WTC11 (cell line): ENCODE measurements around the gene NCF4.

Experiments
- CTCF ChIP-seq: fragments of 200-600 bp; IDR thresholded peaks from 2 replicates; pipeline ENCODE4 v1.8.0; 2022; ENCODE audit warnings: antibody characterized with exemption
- E2F5 ChIP-seq: sonication (generic); formaldehyde crosslinking; IDR thresholded peaks from 2 replicates; pipeline ENCODE4 v1.8.1; 2022; ENCODE audit warnings: mild to moderate bottlenecking, moderate library complexity, missing genetic modification reagents
- EMX1 ChIP-seq: fragments of 250-450 bp; sonication (Bioruptor Pico); IDR thresholded peaks from 2 replicates; pipeline ENCODE4 v1.8.0; 2021; ENCODE audit warnings: mild to moderate bottlenecking
- ESRRA ChIP-seq: sonication (generic); formaldehyde crosslinking; IDR thresholded peaks from 2 replicates; pipeline ENCODE4 v1.8.1; 2022; ENCODE audit warnings: mild to moderate bottlenecking, missing genetic modification reagents, borderline replicate concordance
- FOXP1 ChIP-seq: sonication (generic); formaldehyde crosslinking; IDR thresholded peaks from 2 replicates; pipeline ENCODE4 v1.8.0; 2022; ENCODE audit warnings: missing genetic modification reagents, mild to moderate bottlenecking, moderate library complexity, borderline replicate concordance
- IRF2 ChIP-seq: sonication (generic); formaldehyde crosslinking; IDR thresholded peaks from 2 replicates; pipeline ENCODE4 v1.8.0; 2022; ENCODE audit warnings: low read depth, missing genetic modification reagents, borderline replicate concordance
- MAX ChIP-seq: sonication (generic); formaldehyde crosslinking; IDR thresholded peaks from 2 replicates; pipeline ENCODE4 v1.8.0; 2022; ENCODE audit warnings: mild to moderate bottlenecking, missing genetic modification reagents
- NR2C2 ChIP-seq: sonication (generic); formaldehyde crosslinking; IDR thresholded peaks from 2 replicates; pipeline ENCODE4 v1.8.0; 2022; ENCODE audit warnings: mild to moderate bottlenecking, missing genetic modification reagents
- NR3C1 ChIP-seq: sonication (generic); formaldehyde crosslinking; conservative IDR thresholded peaks from 2 replicates; pipeline ENCODE4 v1.8.1; 2023; ENCODE audit warnings: low read depth, mild to moderate bottlenecking, missing genetic modification reagents
- SP1 ChIP-seq: sonication (generic); formaldehyde crosslinking; conservative IDR thresholded peaks from 2 replicates; pipeline ENCODE4 v1.8.1; 2022; ENCODE audit warnings: missing genetic modification reagents
- ZBTB43 ChIP-seq: sonication (generic); formaldehyde crosslinking; IDR thresholded peaks from 2 replicates; pipeline ENCODE4 v1.8.1; 2023; ENCODE audit warnings: mild to moderate bottlenecking, missing genetic modification reagents
- ZNF219 ChIP-seq: sonication (generic); formaldehyde crosslinking; IDR thresholded peaks from 2 replicates; pipeline ENCODE4 v1.8.0; 2023; ENCODE audit warnings: missing genetic modification reagents, mild to moderate bottlenecking, borderline replicate concordance
- ZNF232 ChIP-seq: sonication (generic); formaldehyde crosslinking; IDR thresholded peaks from 2 replicates; pipeline ENCODE4 v1.8.0; 2022; ENCODE audit warnings: mild to moderate bottlenecking, missing genetic modification reagents

GRCh38 chr22:36860821-36861659 is at the start of gene NCF4:
- TF ChIP-seq CTCF (no peak), ZNF219 (CRISPR knock-in tag) (no peak), FOXP1 (CRISPR knock-in tag) (no peak), E2F5 (CRISPR knock-in tag) (no peak), MAX (CRISPR knock-in tag) (no peak), IRF2 (no peak), ZBTB43 (no peak), NR2C2 (CRISPR knock-in tag) (no peak), NR3C1 (CRISPR knock-in tag) (no peak), ESRRA (CRISPR knock-in tag) (no peak), ZNF232 (CRISPR knock-in tag) (no peak), EMX1 (CRISPR knock-in tag) (no peak), SP1 (CRISPR knock-in tag) (no peak)
